ENCODE measurements around the gene KDM8. TPM values are rescaled to one million over a fixed set of nuclear protein-coding genes. Genes with fewer than 3 reads are reported as not detected.

Gene KDM8
- total RNA-seq, 1 experiment from 2014 or later = 5.3 TPM

DNA sequence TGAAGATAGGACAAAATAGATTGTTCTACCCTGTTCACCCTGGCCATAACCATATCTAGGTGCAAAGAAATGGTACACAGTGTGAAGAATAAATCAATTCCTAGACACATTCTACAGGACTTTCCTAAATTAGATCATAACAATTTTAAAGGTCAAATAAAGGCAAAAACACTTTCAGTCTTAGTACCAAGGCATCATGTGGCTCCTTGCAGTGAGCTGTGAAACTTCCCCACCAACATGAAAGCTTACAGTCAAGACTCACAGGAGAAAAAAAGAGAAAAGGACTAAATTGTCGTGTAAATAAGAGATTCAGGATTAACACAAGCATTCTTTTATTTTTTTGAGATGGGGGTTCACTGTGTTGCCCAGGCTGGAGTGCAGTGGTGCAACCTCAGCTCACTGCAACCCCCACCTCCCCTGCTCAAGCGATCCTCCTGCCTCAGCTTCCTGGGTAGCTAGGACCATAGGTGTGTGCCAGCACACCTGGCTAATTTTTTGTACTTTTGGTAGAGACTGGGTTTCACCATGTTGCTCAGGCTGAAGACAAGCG lies 51.0 kb downstream of the KDM8 start:
- no peaks in the 10 kb centered on the region for H3K27me3 ChIP-seq (ENCODE audit: insufficient read depth, low read length)
- no peaks in the 10 kb centered on the region for H4K20me1 ChIP-seq (ENCODE audit: insufficient read depth)
- peak overlapping the region in 1 of 2 experiments; percentile 34; a peak in 1 of 4 replicates for H3K4me3 ChIP-seq (replicated peaks in 1 of 2; ENCODE audit: low read depth in 1 of 2, low read length in 2 of 2)
- H3K9ac ChIP-seq (ENCODE audit: low read length) = peak overlapping the region; percentile 28
- intact Hi-C loops (cut with micrococcal nuclease) = no loop called here
- no peak for ATAC-seq
- POLR2A ChIA-PET = interaction anchor here (1.0 kb wide), 1 partner anchor 14 kb away, joined by 3 read pairs; the partner anchor contains the start of gene NSMCE1
- no peak for DNase-seq (ENCODE audit: low read depth, low spot score)
- H2AFZ ChIP-seq (ENCODE audit: low read depth, low read length, poor library complexity, severe bottlenecking) = no peak overlapping the region
- BruUV-seq (replicated peaks) = no TSS peak
- CTCF ChIA-PET = interaction anchor here (0.7 to 2.8 kb wide), 2 partner anchors 8 to 20 kb away, joined by 3 to 10 read pairs; no protein-coding TSS in a partner anchor
- H3K4me1 ChIP-seq (ENCODE audit: control insufficient read depth in 1 of 2, insufficient read depth in 2 of 2, low read length in 2 of 2) = peaks cover 23 to 56% of the 10 kb centered on the region in 2 experiments
- no peaks in the 10 kb centered on the region for H3K9me3 ChIP-seq (ENCODE audit: control insufficient read depth in 1 of 2, insufficient read depth in 1 of 2, low read depth in 1 of 2, low read length in 2 of 2)
- RAD21 ChIA-PET (ENCODE audit: low non-redundant PET in 1 of 2, low total read pairs in 2 of 2, uncharacterized antibody in 2 of 2, unreplicated experiment in 2 of 2) = no interaction called here
- H3K79me2 ChIP-seq (ENCODE audit: insufficient read depth, low read length) = no peaks in the 10 kb centered on the region; the same call in 1 of the 2 replicates
- peaks cover 0 to 4% of the 10 kb centered on the region in 2 experiments; a peak in 1 of 4 replicates for H3K36me3 ChIP-seq (ENCODE audit: control insufficient read depth in 1 of 2, insufficient read depth in 2 of 2, low read length in 2 of 2)
- no peaks in the 10 kb centered on the region for H3K9me2 ChIP-seq (ENCODE audit: insufficient read depth)
- peak overlapping the region; percentile 55; the same call in 1 of the 2 replicates for H3K27ac ChIP-seq (ENCODE audit: low read depth, low read length)
- TF ChIP-seq ELF1 (IDR thresholded peaks at IDR 0.05; ENCODE audit: borderline replicate concordance, low read depth) = no peak
- no peak for TF ChIP-seq FOSL1 (IDR thresholded peaks at IDR 0.05; ENCODE audit: low read depth)
- TF ChIP-seq TCF7L2 (IDR thresholded peaks at IDR 0.05; ENCODE audit: borderline replicate concordance, extremely low read depth, insufficient read depth, insufficient read length) = no peak
- TF ChIP-seq, protein P1, sequence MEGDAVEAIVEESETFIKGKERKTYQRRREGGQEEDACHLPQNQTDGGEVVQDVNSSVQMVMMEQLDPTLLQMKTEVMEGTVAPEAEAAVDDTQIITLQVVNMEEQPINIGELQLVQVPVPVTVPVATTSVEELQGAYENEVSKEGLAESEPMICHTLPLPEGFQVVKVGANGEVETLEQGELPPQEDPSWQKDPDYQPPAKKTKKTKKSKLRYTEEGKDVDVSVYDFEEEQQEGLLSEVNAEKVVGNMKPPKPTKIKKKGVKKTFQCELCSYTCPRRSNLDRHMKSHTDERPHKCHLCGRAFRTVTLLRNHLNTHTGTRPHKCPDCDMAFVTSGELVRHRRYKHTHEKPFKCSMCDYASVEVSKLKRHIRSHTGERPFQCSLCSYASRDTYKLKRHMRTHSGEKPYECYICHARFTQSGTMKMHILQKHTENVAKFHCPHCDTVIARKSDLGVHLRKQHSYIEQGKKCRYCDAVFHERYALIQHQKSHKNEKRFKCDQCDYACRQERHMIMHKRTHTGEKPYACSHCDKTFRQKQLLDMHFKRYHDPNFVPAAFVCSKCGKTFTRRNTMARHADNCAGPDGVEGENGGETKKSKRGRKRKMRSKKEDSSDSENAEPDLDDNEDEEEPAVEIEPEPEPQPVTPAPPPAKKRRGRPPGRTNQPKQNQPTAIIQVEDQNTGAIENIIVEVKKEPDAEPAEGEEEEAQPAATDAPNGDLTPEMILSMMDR (IDR thresholded peaks at IDR 0.05 in 2 of 3, conservative IDR thresholded peaks at IDR 0.05 in 1 of 3; ENCODE audit: borderline replicate concordance in 1 of 3, insufficient read depth in 1 of 3, low read depth in 2 of 3, low read length in 2 of 3) = no peak
- TF ChIP-seq EZH2phosphoT487 (IDR thresholded peaks at IDR 0.05; ENCODE audit: borderline replicate concordance) = no peak
- no peak for TF ChIP-seq CEBPB (IDR thresholded peaks at IDR 0.05; ENCODE audit: low read depth)
- no peak for TF ChIP-seq RAD21 (IDR thresholded peaks at IDR 0.05; ENCODE audit: low read depth)
- TF ChIP-seq SP1 (IDR thresholded peaks at IDR 0.05; ENCODE audit: low read depth) = no peak
- TF ChIP-seq POLR2AphosphoS5 (IDR thresholded peaks at IDR 0.05; ENCODE audit: low read depth, low read length) = no peak
- TF ChIP-seq, protein P2, sequence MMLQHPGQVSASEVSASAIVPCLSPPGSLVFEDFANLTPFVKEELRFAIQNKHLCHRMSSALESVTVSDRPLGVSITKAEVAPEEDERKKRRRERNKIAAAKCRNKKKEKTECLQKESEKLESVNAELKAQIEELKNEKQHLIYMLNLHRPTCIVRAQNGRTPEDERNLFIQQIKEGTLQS (IDR thresholded peaks at IDR 0.05) = no peak
- TF ChIP-seq JUND (IDR thresholded peaks at IDR 0.05) = no peak
- no peak for TF ChIP-seq EZH2 (IDR thresholded peaks at IDR 0.05)
- TF ChIP-seq, protein P3, sequence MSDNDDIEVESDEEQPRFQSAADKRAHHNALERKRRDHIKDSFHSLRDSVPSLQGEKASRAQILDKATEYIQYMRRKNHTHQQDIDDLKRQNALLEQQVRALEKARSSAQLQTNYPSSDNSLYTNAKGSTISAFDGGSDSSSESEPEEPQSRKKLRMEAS (IDR thresholded peaks at IDR 0.05) = no peak
- TF ChIP-seq ZNF274 (IDR thresholded peaks at IDR 0.05; ENCODE audit: low read depth, low read length) = no peak
- TF ChIP-seq, protein P4, sequence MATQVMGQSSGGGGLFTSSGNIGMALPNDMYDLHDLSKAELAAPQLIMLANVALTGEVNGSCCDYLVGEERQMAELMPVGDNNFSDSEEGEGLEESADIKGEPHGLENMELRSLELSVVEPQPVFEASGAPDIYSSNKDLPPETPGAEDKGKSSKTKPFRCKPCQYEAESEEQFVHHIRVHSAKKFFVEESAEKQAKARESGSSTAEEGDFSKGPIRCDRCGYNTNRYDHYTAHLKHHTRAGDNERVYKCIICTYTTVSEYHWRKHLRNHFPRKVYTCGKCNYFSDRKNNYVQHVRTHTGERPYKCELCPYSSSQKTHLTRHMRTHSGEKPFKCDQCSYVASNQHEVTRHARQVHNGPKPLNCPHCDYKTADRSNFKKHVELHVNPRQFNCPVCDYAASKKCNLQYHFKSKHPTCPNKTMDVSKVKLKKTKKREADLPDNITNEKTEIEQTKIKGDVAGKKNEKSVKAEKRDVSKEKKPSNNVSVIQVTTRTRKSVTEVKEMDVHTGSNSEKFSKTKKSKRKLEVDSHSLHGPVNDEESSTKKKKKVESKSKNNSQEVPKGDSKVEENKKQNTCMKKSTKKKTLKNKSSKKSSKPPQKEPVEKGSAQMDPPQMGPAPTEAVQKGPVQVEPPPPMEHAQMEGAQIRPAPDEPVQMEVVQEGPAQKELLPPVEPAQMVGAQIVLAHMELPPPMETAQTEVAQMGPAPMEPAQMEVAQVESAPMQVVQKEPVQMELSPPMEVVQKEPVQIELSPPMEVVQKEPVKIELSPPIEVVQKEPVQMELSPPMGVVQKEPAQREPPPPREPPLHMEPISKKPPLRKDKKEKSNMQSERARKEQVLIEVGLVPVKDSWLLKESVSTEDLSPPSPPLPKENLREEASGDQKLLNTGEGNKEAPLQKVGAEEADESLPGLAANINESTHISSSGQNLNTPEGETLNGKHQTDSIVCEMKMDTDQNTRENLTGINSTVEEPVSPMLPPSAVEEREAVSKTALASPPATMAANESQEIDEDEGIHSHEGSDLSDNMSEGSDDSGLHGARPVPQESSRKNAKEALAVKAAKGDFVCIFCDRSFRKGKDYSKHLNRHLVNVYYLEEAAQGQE (IDR thresholded peaks at IDR 0.05; ENCODE audit: low read depth) = no peak
- no peak for TF ChIP-seq ZFX (IDR thresholded peaks at IDR 0.05)
- no peak for TF ChIP-seq CBX3 (IDR thresholded peaks at IDR 0.05; ENCODE audit: low read depth)
- TF ChIP-seq POLR2A (IDR thresholded peaks at IDR 0.05; ENCODE audit: borderline replicate concordance, extremely low read depth, insufficient read depth, insufficient read length) = no peak
- no peak for TF ChIP-seq EGR1 (IDR thresholded peaks at IDR 0.05; ENCODE audit: low read depth)
- H3K4me2 ChIP-seq (ENCODE audit: low read length) = peak overlapping the region; percentile 78

All from HCT116 (cell line).